RWPE1 (cell line): ENCODE data around the gene PTPRN2.

Source experiments
- CTCF ChIA-PET: fragments of 350-600 bp; sonication (Branson Sonifier 250); formaldehyde crosslinking; extraction: SDS; loops from one replicate; lab custom pipeline; 2021; lab: Yijun Ruan, JAX
- POLR2A ChIA-PET: fragments of 400-600 bp; formaldehyde crosslinking; extraction: SDS; loops from one replicate; lab custom pipeline; 2020; ENCODE audit warnings: antibody characterized with exemption; ENCODE audit not compliant: low non-redundant PET; lab: Yijun Ruan, JAX
- DNase-seq: peaks from one replicate; pipeline ENCODE4 v3.0.0; 2012; ENCODE audit warnings: low spot score
- H3K27ac ChIP-seq: fragments of 450-650 bp; 2 replicates; pipeline ENCODE4 v1.5.1; 2017
- CTCF ChIP-seq: fragments of 450-650 bp; conservative IDR thresholded peaks from 2 replicates; pipeline ENCODE4 v1.5.1; 2017; ENCODE audit warnings: low read depth, mild to moderate bottlenecking

PTPRN2 gene

GRCh38 chr7:158019726-158020705 lies 567.6 kb downstream of the PTPRN2 start:
- ChIA-PET CTCF (interaction anchor here (0.6 kb wide), 1 partner anchor 389 kb away, joined by 3 read pairs; no protein-coding TSS in a partner anchor), POLR2A (no interaction called here)
- no peak for DNase-seq
- no peak for TF ChIP-seq CTCF
- H3K27ac ChIP-seq = no peak overlapping the region

GRCh38 chr7:158018971-158019645 lies 568.5 kb downstream of the PTPRN2 start:
- CTCF ChIA-PET = no interaction called here
- POLR2A ChIA-PET = no interaction called here
- H3K27ac ChIP-seq = no peak overlapping the region
- DNase-seq = no peak
- TF ChIP-seq CTCF = no peak

- CTCF ChIA-PET = no interaction called here
Observed at GRCh38 chr7:158018098-158018762, 569.4 kb downstream of the PTPRN2 start.

GRCh38 chr7:158017111-158018097 lies 570.2 kb downstream of the PTPRN2 start:
- CTCF ChIA-PET = no interaction called here
- no peak for TF ChIP-seq CTCF
- no peak for DNase-seq
- H3K27ac ChIP-seq = no peak overlapping the region
- POLR2A ChIA-PET = no interaction called here

More at GRCh38 chr7:158018098-158018762, 569.4 kb downstream of the PTPRN2 start:
- POLR2A ChIA-PET = no interaction called here
- no peak for DNase-seq
- no peak overlapping the region for H3K27ac ChIP-seq
- no peak for TF ChIP-seq CTCF

- ChIA-PET CTCF (interaction anchor here (0.5 kb wide), 1 partner anchor 556 kb away, joined by 3 read pairs; no protein-coding TSS in a partner anchor), POLR2A (no interaction called here)
- TF ChIP-seq CTCF = no peak
- no peak overlapping the region for H3K27ac ChIP-seq
- DNase-seq = no peak
Observed at GRCh38 chr7:158016180-158017097, 571.2 kb downstream of the PTPRN2 start.
